ENCODE data around the gene KPNA1.

DNA sequence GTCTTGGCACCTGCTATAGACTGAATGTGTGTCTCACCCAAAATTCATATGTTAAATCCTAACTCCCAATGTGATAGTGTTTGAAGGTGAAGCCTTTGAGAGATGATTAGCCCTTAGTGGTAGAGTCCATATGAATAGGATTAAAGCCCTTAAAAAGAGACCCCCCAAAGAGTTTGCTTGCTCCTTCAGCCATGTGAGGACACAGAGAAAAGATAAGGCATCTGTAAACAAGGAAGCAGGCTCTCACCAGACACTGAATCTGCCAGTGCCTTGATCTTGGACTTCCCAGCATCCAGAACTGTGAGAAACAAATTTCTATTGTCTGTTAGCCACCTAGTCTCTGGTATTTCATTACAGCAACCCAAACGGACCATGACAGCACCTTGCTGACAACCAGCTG is 16.6 kb downstream of the KPNA1 start:
- TF ChIP-seq POLR2A (IDR thresholded peaks at IDR 0.05) = no peak
- TF ChIP-seq, protein P1, sequence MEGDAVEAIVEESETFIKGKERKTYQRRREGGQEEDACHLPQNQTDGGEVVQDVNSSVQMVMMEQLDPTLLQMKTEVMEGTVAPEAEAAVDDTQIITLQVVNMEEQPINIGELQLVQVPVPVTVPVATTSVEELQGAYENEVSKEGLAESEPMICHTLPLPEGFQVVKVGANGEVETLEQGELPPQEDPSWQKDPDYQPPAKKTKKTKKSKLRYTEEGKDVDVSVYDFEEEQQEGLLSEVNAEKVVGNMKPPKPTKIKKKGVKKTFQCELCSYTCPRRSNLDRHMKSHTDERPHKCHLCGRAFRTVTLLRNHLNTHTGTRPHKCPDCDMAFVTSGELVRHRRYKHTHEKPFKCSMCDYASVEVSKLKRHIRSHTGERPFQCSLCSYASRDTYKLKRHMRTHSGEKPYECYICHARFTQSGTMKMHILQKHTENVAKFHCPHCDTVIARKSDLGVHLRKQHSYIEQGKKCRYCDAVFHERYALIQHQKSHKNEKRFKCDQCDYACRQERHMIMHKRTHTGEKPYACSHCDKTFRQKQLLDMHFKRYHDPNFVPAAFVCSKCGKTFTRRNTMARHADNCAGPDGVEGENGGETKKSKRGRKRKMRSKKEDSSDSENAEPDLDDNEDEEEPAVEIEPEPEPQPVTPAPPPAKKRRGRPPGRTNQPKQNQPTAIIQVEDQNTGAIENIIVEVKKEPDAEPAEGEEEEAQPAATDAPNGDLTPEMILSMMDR (IDR thresholded peaks at IDR 0.05) = no peak
